H1 (cell line): ENCODE data around the gene KRTAP10-4. TPM values are rescaled to one million over a fixed set of nuclear protein-coding genes. Genes with fewer than 3 reads are reported as not detected.

Source experiments
- BRCA1 ChIP-seq: IDR thresholded peaks from 2 replicates; pipeline ENCODE4 v1.6.1; 2012; ENCODE audit warnings: low read depth, low read length, improper control_type of control experiment
- FOSL1 ChIP-seq: IDR thresholded peaks from 2 replicates; pipeline ENCODE4 v1.6.1; 2011; ENCODE audit warnings: mild to moderate bottlenecking, low read depth, low read length, moderate library complexity; ENCODE audit not compliant: insufficient read depth
- RFX5 ChIP-seq: IDR thresholded peaks from 2 replicates; pipeline ENCODE4 v1.6.1; 2011; ENCODE audit warnings: low read depth, low read length, improper control_type of control experiment, borderline replicate concordance
- USF2 ChIP-seq: IDR thresholded peaks from 2 replicates; pipeline ENCODE4 v1.6.1; 2011; ENCODE audit warnings: low read length, improper control_type of control experiment
- polyA plus RNA-seq, 7 experiments: library from polyadenylated mRNA; depleted of rRNA in 3 of 7; stranded (reverse) in 5 of 7; unstranded in 2 of 7; fragments of >200 nt in 5 of 7; fragments of 200-250 nt in 2 of 7; gene quantifications; 1 replicate in 5 of 7; 2 replicates in 1 of 7; 4 replicates in 1 of 7; pipeline versions ENCODE4 v1.2.1 to v1.2.3, GENCODE V29; 2011 to 2013; ENCODE audit warnings: missing spikeins in 2 of 7, mixed read lengths in 2 of 7
- total RNA-seq: library from RNA; stranded (reverse); fragmentation: NEBNext Ultra II Directional; extraction: Animal tissue kit (Norgen Biotek cat#: 25700); gene quantifications from 2 replicates; pipeline ENCODE4 v1.2.1, GENCODE V29; 2021

The KRTAP10-4 gene
- total and polyA plus RNA-seq, 2 of the 8 experiments (the other 6 are each of a cell fraction or from before 2014, with no cell fraction given), result not detected

GRCh38 chr21:44566403-44566802 is 7.1 kb upstream of the KRTAP10-4 start (continued):
- no peak for TF ChIP-seq FOSL1
- no peak for TF ChIP-seq BRCA1
- TF ChIP-seq RFX5, result no peak
- TF ChIP-seq USF2, result no peak
